ENCODE results near the gene SHB. TPM values are rescaled to one million over a fixed set of nuclear protein-coding genes. Genes with fewer than 3 reads are reported as not detected.

The SHB gene
- total RNA-seq, 2 experiments from 2014 or later: 1.1 to 1.2 TPM

GRCh38 chr9:37992924-37993349, 76.1 kb downstream of the SHB start:
- Mint-ChIP-seq H3K27ac (no peak overlapping the region), H3K36me3 (ENCODE audit: low read depth) (no peaks in the 10 kb centered on the region), H3K27me3 (peaks cover 4% of the 10 kb centered on the region), H3K9me3 (no peaks in the 10 kb centered on the region), H3K4me3 (no peak overlapping the region), H3K4me1 (ENCODE audit: low read depth) (peaks cover 5% of the 10 kb centered on the region)
- ChIA-PET POLR2A (no interaction called here), CTCF (no interaction called here)
- no peak for TF ChIP-seq CTCF (IDR thresholded peaks at IDR 0.05)
- DNase-seq (peak in 2 of 14 experiments; percentile 1 to 26), ATAC-seq (ENCODE audit: poor library complexity) (no peak)
- Histone ChIP-seq H3K4me1 (ENCODE audit: insufficient read depth, low read length) (no peaks in the 10 kb centered on the region), H3K4me3 (ENCODE audit: low read length) (no peak overlapping the region), H3K9me3 (ENCODE audit: control insufficient read depth in 1 of 2, insufficient read depth in 1 of 2, low read length in 2 of 2) (no peaks in the 10 kb centered on the region), H3K27ac (ENCODE audit: low read depth in 1 of 2, low read length in 2 of 2) (no peak overlapping the region), H3K27me3 (ENCODE audit: control insufficient read depth in 1 of 2, insufficient read depth in 2 of 2, low read length in 2 of 2) (no peaks in the 10 kb centered on the region), H3K36me3 (ENCODE audit: insufficient read depth, low read length) (no peaks in the 10 kb centered on the region)
- intact Hi-C loops (cut with DNase I, micrococcal nuclease): no loop called here

DNA sequence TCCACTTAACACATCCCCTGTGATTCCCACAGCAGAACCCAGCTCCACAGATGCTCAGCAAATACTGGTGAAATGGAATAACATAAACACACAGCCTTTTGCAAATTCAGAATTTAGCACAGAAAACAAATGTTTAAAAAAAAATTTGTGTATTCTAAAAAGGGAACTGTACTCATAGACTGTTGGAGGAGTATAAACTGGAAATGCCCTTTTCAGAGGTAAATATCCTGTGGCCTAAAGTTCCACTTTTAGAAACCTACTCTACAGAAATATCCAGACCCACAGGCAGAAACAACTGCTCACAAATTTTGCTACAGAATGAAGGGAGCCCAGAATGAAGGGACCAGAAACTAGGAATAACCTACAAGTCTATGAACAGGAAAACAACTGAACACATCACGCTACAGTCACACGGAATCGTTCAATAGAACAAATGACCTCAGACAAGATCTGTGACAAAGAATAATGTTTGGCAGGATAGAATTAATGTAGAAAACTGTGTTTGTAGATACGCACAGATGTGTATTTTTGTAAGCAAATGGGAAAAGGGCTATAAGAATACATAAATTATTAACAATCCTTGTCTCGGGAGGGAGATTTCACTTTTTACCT, 78.5 kb downstream of the SHB start:
- intact Hi-C loops (cut with DNase I, micrococcal nuclease): no loop called here
- ATAC-seq (ENCODE audit: poor library complexity) (no peak), DNase-seq (no peak)
- no peak overlapping the region for H3K27ac ChIP-seq (ENCODE audit: low read depth in 1 of 2, low read length in 2 of 2)
- H3K27me3 Mint-ChIP-seq: peaks cover 4% of the 10 kb centered on the region
- no peak overlapping the region for H3K27ac Mint-ChIP-seq
- no peak overlapping the region for H3K4me3 ChIP-seq (ENCODE audit: low read length)
- no peaks in the 10 kb centered on the region for H3K9me3 ChIP-seq (ENCODE audit: control insufficient read depth in 1 of 2, insufficient read depth in 1 of 2, low read length in 2 of 2)
- peaks cover 5% of the 10 kb centered on the region for H3K4me1 Mint-ChIP-seq (ENCODE audit: low read depth)
- no peaks in the 10 kb centered on the region for H3K27me3 ChIP-seq (ENCODE audit: control insufficient read depth in 1 of 2, insufficient read depth in 2 of 2, low read length in 2 of 2)
- no peaks in the 10 kb centered on the region for H3K36me3 Mint-ChIP-seq (ENCODE audit: low read depth)
- ChIA-PET POLR2A (no interaction called here), CTCF (no interaction called here)
- no peak for TF ChIP-seq CTCF (IDR thresholded peaks at IDR 0.05)
- H3K4me3 Mint-ChIP-seq: no peak overlapping the region
- no peaks in the 10 kb centered on the region for H3K4me1 ChIP-seq (ENCODE audit: insufficient read depth, low read length)
- H3K9me3 Mint-ChIP-seq: no peaks in the 10 kb centered on the region
- H3K36me3 ChIP-seq (ENCODE audit: insufficient read depth, low read length): no peaks in the 10 kb centered on the region

DNA sequence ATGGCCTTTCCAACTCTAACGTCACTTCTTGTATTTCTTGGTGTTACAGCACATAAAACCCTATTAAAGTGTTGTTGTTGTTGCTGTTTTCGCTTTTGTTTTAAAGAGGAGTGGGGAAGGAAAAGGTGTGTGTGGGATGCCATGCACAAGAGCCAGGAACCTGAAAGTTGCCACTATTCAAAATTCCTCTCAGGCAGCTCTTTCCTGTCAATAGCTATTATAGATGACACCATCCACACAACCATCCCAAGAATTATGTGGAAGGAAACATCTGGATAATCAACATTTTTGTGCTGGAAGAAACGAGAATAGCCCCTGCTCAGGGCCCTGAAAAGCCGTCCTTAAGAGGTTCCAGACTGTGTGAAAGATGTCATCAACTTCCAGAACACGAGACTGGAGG, 79.3 kb downstream of the SHB start:
- Mint-ChIP-seq H3K4me1 (ENCODE audit: low read depth) (peaks cover 3% of the 10 kb centered on the region), H3K4me3 (no peak overlapping the region), H3K36me3 (ENCODE audit: low read depth) (no peaks in the 10 kb centered on the region), H3K27me3 (peaks cover 4% of the 10 kb centered on the region), H3K9me3 (no peaks in the 10 kb centered on the region), H3K27ac (no peak overlapping the region)
- ATAC-seq (ENCODE audit: poor library complexity): no peak
- TF ChIP-seq CTCF (IDR thresholded peaks at IDR 0.05): no peak
- intact Hi-C loops (cut with DNase I, micrococcal nuclease): no loop called here
- no peak overlapping the region for H3K4me3 ChIP-seq (ENCODE audit: low read length)
- POLR2A ChIA-PET: no interaction called here
- no peak overlapping the region for H3K27ac ChIP-seq (ENCODE audit: low read depth in 1 of 2, low read length in 2 of 2)
- H3K27me3 ChIP-seq (ENCODE audit: control insufficient read depth in 1 of 2, insufficient read depth in 2 of 2, low read length in 2 of 2): no peaks in the 10 kb centered on the region
- CTCF ChIA-PET: no interaction called here
- H3K36me3 ChIP-seq (ENCODE audit: insufficient read depth, low read length): no peaks in the 10 kb centered on the region
- peaks cover under 1% of the 10 kb centered on the region for H3K4me1 ChIP-seq (ENCODE audit: insufficient read depth, low read length)
- H3K9me3 ChIP-seq (ENCODE audit: control insufficient read depth in 1 of 2, insufficient read depth in 1 of 2, low read length in 2 of 2): no peaks in the 10 kb centered on the region
- no peak for DNase-seq
